A549 treated with dexamethasone at 1 μM for 4 hours (cell line): Measurements from ENCODE around the gene TACSTD2. TPM values are rescaled to one million over a fixed set of nuclear protein-coding genes. Genes with fewer than 3 reads are reported as not detected.

Experiments used
- total RNA-seq: library from RNA; stranded (reverse); fragments of 200-300 nt; extraction: Qiagen RNA extraction; gene quantifications from 5 replicates; pipeline ENCODE4 v1.2.3, GENCODE V29; 2022

The TACSTD2 gene
- total RNA-seq, result not detected in 5 replicates

GRCh38 chr1:58576727-58577653, at the start of gene TACSTD2:
Gene TACSTD2, minus strand, starts transcription at chr1:58577252. Its CDS starts 96 bp downstream, at chr1:58577156.

GRCh38 chr1:58546520-58547308, 30.3 kb downstream of the TACSTD2 start, which contains the start of gene OMA1:
Gene OMA1, minus strand, starts transcription at chr1:58546726. Its CDS starts 7,432 bp downstream, at chr1:58539294.

Other genes with a start within 250 kb of the TACSTD2 start
- gene OMA1, start 30.5 kb downstream of the TACSTD2 start, total RNA-seq, result 6.1 to 7.3 TPM (median 6.9 TPM) in 5 replicates
- 3.5 to 6.0 TPM (median 4.8 TPM) in 5 replicates for gene MYSM1, start 122.8 kb upstream of the TACSTD2 start, total RNA-seq
- 19.0 to 27.8 TPM (median 21.3 TPM) in 5 replicates for gene JUN, start 206.8 kb upstream of the TACSTD2 start, total RNA-seq